HG02610 (cell line): Measurements from ENCODE around the gene SMARCAL1.
"Not testable (repeated sequence)": the region's sequence is repeated elsewhere in the genome, so short reads cannot be mapped to it uniquely, and the experiment has no call there.

Source experiments
- ATAC-seq: cut with Tn5 transposase; IDR thresholded peaks from one replicate; pipeline ENCODE4 v1.9.1; 2021; ENCODE audit warnings: mild to moderate bottlenecking, moderate library complexity; ENCODE audit not compliant: unreplicated experiment

SMARCAL1 gene

GRCh38 chr2:216412022-216412999 is at the start of gene SMARCAL1:
Gene SMARCAL1 (plus strand): TSS chr2:216412484. CDS start chr2:216414705, 2,221 bp downstream.
- peak; percentile 93 for ATAC-seq

- ATAC-seq = no peak
These were observed 49.6 kb upstream of the SMARCAL1 start for GRCh38 chr2:216362730-216363129.

- ATAC-seq = no peak
These were observed 49.1 kb upstream of the SMARCAL1 start for GRCh38 chr2:216363221-216363620.

- ATAC-seq = no peak
These were observed 46.8 kb upstream of the SMARCAL1 start for GRCh38 chr2:216365518-216365917.

GRCh38 chr2:216366777-216367471 is 45.4 kb upstream of the SMARCAL1 start:
- ATAC-seq = no peak

- no peak for ATAC-seq
These were observed 42.5 kb upstream of the SMARCAL1 start for GRCh38 chr2:216369821-216370220.

- ATAC-seq = no peak
These were observed 41.1 kb upstream of the SMARCAL1 start for GRCh38 chr2:216370961-216371712.

GRCh38 chr2:216371721-216372702 is 40.3 kb upstream of the SMARCAL1 start, which contains the start of gene MARCHF4:
Gene MARCHF4 (minus strand): TSS chr2:216372483. CDS start chr2:216370260, 2,223 bp downstream.
- no peak for ATAC-seq

GRCh38 chr2:216372761-216373291 is 39.5 kb upstream of the SMARCAL1 start:
- no peak for ATAC-seq

GRCh38 chr2:216373896-216374295 is 38.4 kb upstream of the SMARCAL1 start:
- ATAC-seq = no peak

GRCh38 chr2:216375286-216375685 is 37.0 kb upstream of the SMARCAL1 start:
- ATAC-seq = no peak

- ATAC-seq = no peak
These were observed 32.3 kb upstream of the SMARCAL1 start for GRCh38 chr2:216379977-216380376.

- ATAC-seq = not testable (repeated sequence)
These were observed 27.9 kb upstream of the SMARCAL1 start for GRCh38 chr2:216384409-216384808.

- no peak for ATAC-seq
These were observed 26.8 kb upstream of the SMARCAL1 start for GRCh38 chr2:216385478-216385877.

- no peak for ATAC-seq
These were observed 25.0 kb upstream of the SMARCAL1 start for GRCh38 chr2:216387262-216387661.

GRCh38 chr2:216388046-216388884 is 24.0 kb upstream of the SMARCAL1 start:
- ATAC-seq = peak; percentile 96

- ATAC-seq = no peak
These were observed 22.7 kb upstream of the SMARCAL1 start for GRCh38 chr2:216389570-216389969.

GRCh38 chr2:216391401-216391800 is 20.9 kb upstream of the SMARCAL1 start:
- ATAC-seq = no peak
